ENCODE measurements around the gene ANK3.

Gene ANK3

DNA sequence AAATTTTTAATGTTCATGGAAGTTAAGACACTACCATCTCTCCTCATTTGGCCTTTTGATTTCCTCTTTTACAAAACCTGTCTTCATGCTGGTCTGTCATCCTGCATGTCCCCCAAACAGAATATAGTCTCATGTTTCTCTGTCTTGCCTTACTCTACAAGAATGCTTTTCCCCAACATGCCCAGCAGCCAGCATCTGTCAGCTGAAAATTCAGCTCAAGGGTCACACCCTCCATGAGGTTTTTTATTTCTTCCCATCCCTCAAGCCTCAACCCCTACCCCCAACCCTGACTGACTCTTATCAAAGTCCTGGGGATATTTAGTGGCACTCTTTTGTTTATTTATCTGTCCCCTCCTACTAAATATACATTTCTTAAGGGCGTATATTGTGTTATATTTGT lies 202.0 kb downstream of the ANK3 start:
- ChIA-PET POLR2A (no interaction called here), CTCF (interaction anchor here (1.6 to 3.8 kb wide), 2 partner anchors 73 to 246 kb away, joined by 4 to 15 read pairs; no protein-coding TSS in a partner anchor)
- DNase-seq (ENCODE audit: low read depth, low spot score), result no peak
- H3K4me3 ChIP-seq (ENCODE audit: low read depth, low read length), result no peak overlapping the region
- TF ChIP-seq, protein P1, sequence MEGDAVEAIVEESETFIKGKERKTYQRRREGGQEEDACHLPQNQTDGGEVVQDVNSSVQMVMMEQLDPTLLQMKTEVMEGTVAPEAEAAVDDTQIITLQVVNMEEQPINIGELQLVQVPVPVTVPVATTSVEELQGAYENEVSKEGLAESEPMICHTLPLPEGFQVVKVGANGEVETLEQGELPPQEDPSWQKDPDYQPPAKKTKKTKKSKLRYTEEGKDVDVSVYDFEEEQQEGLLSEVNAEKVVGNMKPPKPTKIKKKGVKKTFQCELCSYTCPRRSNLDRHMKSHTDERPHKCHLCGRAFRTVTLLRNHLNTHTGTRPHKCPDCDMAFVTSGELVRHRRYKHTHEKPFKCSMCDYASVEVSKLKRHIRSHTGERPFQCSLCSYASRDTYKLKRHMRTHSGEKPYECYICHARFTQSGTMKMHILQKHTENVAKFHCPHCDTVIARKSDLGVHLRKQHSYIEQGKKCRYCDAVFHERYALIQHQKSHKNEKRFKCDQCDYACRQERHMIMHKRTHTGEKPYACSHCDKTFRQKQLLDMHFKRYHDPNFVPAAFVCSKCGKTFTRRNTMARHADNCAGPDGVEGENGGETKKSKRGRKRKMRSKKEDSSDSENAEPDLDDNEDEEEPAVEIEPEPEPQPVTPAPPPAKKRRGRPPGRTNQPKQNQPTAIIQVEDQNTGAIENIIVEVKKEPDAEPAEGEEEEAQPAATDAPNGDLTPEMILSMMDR (IDR thresholded peaks at IDR 0.05; ENCODE audit: insufficient read depth, low read length, missing control alignments), result no peak

DNA sequence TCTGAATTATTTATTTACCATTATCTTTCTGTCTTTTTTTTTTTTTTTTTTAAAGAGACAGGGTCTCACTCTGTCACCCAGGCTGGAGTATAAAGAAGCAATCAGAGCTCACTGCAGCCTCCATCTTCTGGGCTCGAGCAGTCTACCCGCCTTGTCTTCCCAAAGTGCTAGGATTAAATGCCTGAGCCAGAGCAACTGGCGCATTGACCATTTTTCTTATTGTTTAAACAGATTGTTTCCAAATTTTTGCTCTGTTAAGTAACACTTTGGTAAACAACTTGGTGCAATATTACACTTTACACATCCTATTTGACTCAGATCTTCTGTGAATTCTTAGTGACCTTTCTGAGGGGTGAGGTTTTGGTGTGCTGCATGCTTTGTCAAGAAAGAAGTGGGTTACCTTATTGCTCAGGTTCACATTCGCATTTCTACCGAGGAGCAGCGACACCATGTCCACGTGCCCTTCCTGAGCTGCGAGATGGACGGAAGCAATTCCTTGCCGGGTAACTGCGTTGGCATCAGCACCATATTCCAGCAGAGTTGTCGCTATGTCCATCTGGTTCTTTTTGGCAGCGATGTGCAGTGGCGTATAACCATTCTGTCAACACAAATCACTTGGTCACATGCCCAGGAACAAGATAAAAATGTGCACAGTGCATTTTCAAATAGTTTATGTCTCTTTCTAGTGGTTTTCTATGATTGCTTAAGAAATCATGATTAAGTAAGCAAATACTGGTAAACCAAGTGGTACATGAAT lies 203.2 kb downstream of the ANK3 start:
- TF ChIP-seq, protein P1 (IDR thresholded peaks at IDR 0.05; ENCODE audit: insufficient read depth, low read length, missing control alignments), result no peak
- no peak overlapping the region for H3K4me3 ChIP-seq (ENCODE audit: low read depth, low read length)
- CTCF ChIA-PET, result interaction anchor here (1.1 kb wide), 1 partner anchor 17 kb away, joined by 4 read pairs; no protein-coding TSS in a partner anchor
- POLR2A ChIA-PET, result no interaction called here
- DNase-seq (ENCODE audit: low read depth, low spot score), result no peak

DNA sequence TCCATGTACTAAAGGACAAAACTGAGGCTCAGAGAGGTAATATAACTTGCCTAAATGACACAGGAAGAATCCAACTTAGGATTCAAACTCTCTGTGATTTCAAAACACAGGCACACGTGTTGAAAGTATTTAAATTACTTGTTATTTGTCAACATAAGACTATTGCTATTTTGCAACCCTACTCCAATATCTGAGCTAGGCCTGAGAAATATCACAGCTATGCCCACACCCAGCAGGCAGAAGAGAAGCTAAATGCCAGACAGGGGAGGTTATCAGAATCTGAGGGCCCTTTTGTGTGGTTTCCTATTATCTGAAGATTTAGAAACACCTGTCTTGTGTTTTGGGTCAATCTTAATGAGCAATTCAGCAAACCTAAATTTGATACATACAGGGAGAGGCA lies 204.3 kb downstream of the ANK3 start:
- H3K4me3 ChIP-seq (ENCODE audit: low read depth, low read length), result no peak overlapping the region
- DNase-seq (ENCODE audit: low read depth, low spot score), result no peak
- CTCF ChIA-PET, result interaction anchor here (0.8 to 1.1 kb wide), 2 partner anchors 18 to 22 kb away, joined by 3 to 4 read pairs; no protein-coding TSS in a partner anchor
- TF ChIP-seq, protein P1 (IDR thresholded peaks at IDR 0.05; ENCODE audit: insufficient read depth, low read length, missing control alignments), result no peak
- POLR2A ChIA-PET, result no interaction called here

DNA sequence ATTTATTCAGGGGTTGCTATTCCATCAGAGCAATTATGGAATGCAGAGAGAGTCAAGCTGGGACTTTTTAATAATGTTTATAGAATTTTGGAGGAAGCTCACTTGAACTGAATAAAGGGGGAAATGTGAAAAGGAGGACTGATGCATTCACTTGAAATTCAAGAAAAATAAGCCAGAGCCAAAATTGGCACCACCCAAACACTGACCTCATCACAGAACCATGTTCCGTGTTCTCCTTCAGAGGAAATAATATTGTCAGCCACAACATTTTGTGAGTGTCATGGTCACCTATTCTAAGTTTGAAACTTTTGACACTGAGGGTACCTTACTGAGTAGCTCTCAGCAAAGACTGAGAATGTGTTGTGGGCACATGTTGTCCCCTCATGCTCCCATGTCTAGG lies 207.0 kb downstream of the ANK3 start:
- no peak overlapping the region for H3K4me3 ChIP-seq (ENCODE audit: low read depth, low read length)
- TF ChIP-seq, protein P1 (IDR thresholded peaks at IDR 0.05; ENCODE audit: insufficient read depth, low read length, missing control alignments), result no peak
- no peak for DNase-seq (ENCODE audit: low read depth, low spot score)
- ChIA-PET CTCF (interaction anchor here (0.9 to 1.9 kb wide), 8 partner anchors 16 to 263 kb away, joined by 3 to 6 read pairs (median 3); no protein-coding TSS in a partner anchor), POLR2A (no interaction called here)

DNA sequence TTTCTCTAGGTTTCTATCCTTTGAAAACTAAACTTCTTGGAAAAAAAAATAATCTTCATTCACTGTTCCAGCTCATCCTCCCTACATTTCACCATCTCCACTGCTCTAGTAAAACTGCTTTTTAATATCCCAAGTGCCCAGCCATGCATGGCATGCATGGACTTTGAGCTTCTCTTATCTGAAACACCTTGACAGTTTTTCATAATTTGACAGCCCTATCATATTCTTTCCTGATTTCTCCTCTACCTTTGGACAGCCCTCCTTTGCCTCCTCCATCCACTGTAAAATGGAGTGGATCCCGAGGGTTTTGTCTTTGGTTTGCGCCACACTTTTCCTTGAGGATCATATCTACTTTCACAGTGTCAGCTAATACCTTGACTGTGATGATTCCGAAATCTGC lies 212.8 kb downstream of the ANK3 start:
- DNase-seq (ENCODE audit: low read depth, low spot score), result no peak
- CTCF ChIA-PET, result interaction anchor here (1.3 to 2.2 kb wide), 3 partner anchors 21 to 266 kb away, joined by 3 to 5 read pairs (median 4); no protein-coding TSS in a partner anchor
- POLR2A ChIA-PET, result no interaction called here
- H3K4me3 ChIP-seq (ENCODE audit: low read depth, low read length), result no peak overlapping the region
- TF ChIP-seq, protein P1 (IDR thresholded peaks at IDR 0.05; ENCODE audit: insufficient read depth, low read length, missing control alignments), result no peak

DNA sequence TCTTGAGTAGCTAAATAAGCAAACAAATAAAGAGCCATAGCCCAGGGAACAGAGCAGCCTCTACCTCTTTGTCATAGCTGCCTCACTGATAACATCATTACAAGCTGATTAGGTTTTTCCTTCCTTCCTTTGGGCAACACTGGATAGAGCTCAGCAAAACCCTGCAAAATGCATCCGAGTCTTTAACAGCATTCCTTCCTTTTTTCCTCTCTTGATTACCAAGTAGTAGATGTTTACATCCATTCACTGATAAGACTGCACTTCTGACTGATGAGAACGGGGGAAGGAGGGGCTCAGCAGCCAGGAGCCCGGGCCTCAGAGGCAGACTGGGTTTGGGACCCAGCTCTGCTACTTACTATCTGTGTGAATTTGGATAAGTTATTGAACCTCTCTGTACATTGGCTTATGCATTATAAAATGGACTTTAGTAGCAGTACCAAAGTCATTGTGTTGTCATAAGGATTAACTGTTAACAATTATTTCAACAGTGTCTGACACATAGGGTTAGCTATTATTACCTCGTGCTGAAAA lies 214.2 kb downstream of the ANK3 start:
- CTCF ChIA-PET, result interaction anchor here (1.3 to 2.2 kb wide), 3 partner anchors 29 to 61 kb away, joined by 3 to 8 read pairs (median 5); no protein-coding TSS in a partner anchor
- TF ChIP-seq, protein P1 (IDR thresholded peaks at IDR 0.05; ENCODE audit: insufficient read depth, low read length, missing control alignments), result no peak

More for the DNA sequence above, 214.2 kb downstream of the ANK3 start:
- DNase-seq (ENCODE audit: low read depth, low spot score), result no peak
- POLR2A ChIA-PET, result no interaction called here
- H3K4me3 ChIP-seq (ENCODE audit: low read depth, low read length), result no peak overlapping the region

Measured in AG04449 (cell line).